K562 (cell line): Measurements from ENCODE around the gene OCIAD1. TPM values are rescaled to one million over a fixed set of nuclear protein-coding genes. Genes with fewer than 3 reads are reported as not detected.

Experiments used
- ARNT ChIP-seq, 2 experiments: fragments of 450-650 bp; IDR thresholded peaks; 2 replicates each; pipeline ENCODE4 v1.6.1; 2016; ENCODE audit warnings: mild to moderate bottlenecking in 1 of 2
- CBFA2T2 ChIP-seq: fragments of 450-650 bp; conservative IDR thresholded peaks from 2 replicates; pipeline ENCODE4 v1.6.1; 2017; ENCODE audit warnings: mild to moderate bottlenecking
- GATA2 ChIP-seq: sonication (generic); formaldehyde crosslinking; IDR thresholded peaks from 2 replicates; pipeline ENCODE4 v1.4.0; 2020; ENCODE audit warnings: mild to moderate bottlenecking, missing genetic modification reagents
- GTF2B ChIP-seq: IDR thresholded peaks from 2 replicates; pipeline ENCODE4 v1.6.1; 2011; ENCODE audit not compliant: insufficient read length; ENCODE audit errors: extremely low read depth
- HEY1 ChIP-seq: fragments of 250-450 bp; sonication (Bioruptor Pico); IDR thresholded peaks from 2 replicates; pipeline ENCODE4 v1.5.0; 2020; ENCODE audit warnings: mild to moderate bottlenecking, moderate library complexity, borderline replicate concordance
- HMGXB4 ChIP-seq: sonication (generic); formaldehyde crosslinking; IDR thresholded peaks from 2 replicates; pipeline ENCODE4 v1.8.1; 2023; ENCODE audit warnings: mild to moderate bottlenecking, missing genetic modification reagents
- MBD2 ChIP-seq: sonication (generic); IDR thresholded peaks from 2 replicates; pipeline ENCODE4 v1.6.1; 2016; ENCODE audit warnings: low read depth, borderline replicate concordance
- NONO ChIP-seq, 2 experiments: fragments of 200-400 bp in 1 of 2; fragments of 450-650 bp in 1 of 2; formaldehyde crosslinking in 1 of 2; IDR thresholded peaks; 2 replicates each; pipeline ENCODE4 v1.6.1; 2017; ENCODE audit warnings: low read depth in 2 of 2, mild to moderate bottlenecking in 2 of 2, moderate library complexity in 2 of 2, low read length in 1 of 2
- NR2F6 ChIP-seq: fragments of 450-650 bp; formaldehyde crosslinking; IDR thresholded peaks from 2 replicates; pipeline ENCODE4 v1.4.0; 2020; ENCODE audit warnings: mild to moderate bottlenecking
- PML ChIP-seq: IDR thresholded peaks from 2 replicates; pipeline ENCODE4 v1.6.1; 2012; ENCODE audit warnings: low read length, inconsistent platforms
- POLR3G ChIP-seq: IDR thresholded peaks from 2 replicates; pipeline ENCODE4 v1.6.1; 2011; ENCODE audit not compliant: insufficient read length, insufficient replicate concordance; ENCODE audit errors: extremely low read depth
- RREB1 ChIP-seq: fragments of 250-450 bp; sonication (Bioruptor Pico); IDR thresholded peaks from 2 replicates; pipeline ENCODE4 v1.4.0; 2020
- STAT5A ChIP-seq: IDR thresholded peaks from 2 replicates; pipeline ENCODE4 v1.6.1; 2012; ENCODE audit warnings: low read length, inconsistent platforms, borderline replicate concordance
- TRIM28 ChIP-seq: fragments of 450-650 bp; IDR thresholded peaks from 2 replicates; pipeline ENCODE4 v1.6.1; 2017
- ZBTB8A ChIP-seq: fragments of 450-650 bp; IDR thresholded peaks from 2 replicates; pipeline ENCODE4 v1.6.1; 2018; ENCODE audit warnings: mild to moderate bottlenecking, moderate library complexity; ENCODE audit not compliant: partially characterized antibody
- polyA plus RNA-seq, 8 experiments: library from polyadenylated mRNA; depleted of rRNA in 4 of 8; stranded (reverse) in 5 of 8; unstranded in 3 of 8; fragments of >200 nt; fragmentation: Nextera tagmentation in 2 of 8; fragmentation: Illumina TruSeq in 1 of 8; extraction: Ambion mirVana in 2 of 8; extraction: Trizol in 1 of 8; gene quantifications; 2 replicates each; pipeline versions ENCODE4 v1.2.1 to v1.2.3, GENCODE V29; 2011 to 2014; ENCODE audit warnings: inconsistent platforms in 1 of 8, missing spikeins in 1 of 8
- total RNA-seq, 7 experiments: library from RNA; depleted of rRNA in 6 of 7; stranded (reverse); fragments of >200 nt in 6 of 7; fragmentation: Illumina TruSeq in 2 of 7; extraction: Trizol in 2 of 7; gene quantifications; 2 replicates each; pipeline versions ENCODE4 v1.2.1 to v1.2.3, GENCODE V29; 2011 to 2021; ENCODE audit warnings: low replicate concordance in 1 of 7

The OCIAD1 gene
- total and polyA plus RNA-seq, 9 of the 15 experiments (the other 6 are each of a cell fraction or from before 2014, with no cell fraction given): 99.0 to 358 (median 196) TPM

GRCh38 chr4:48830706-48831531 lies at the start of gene OCIAD1 (continued):
- peak; percentile 57; the same call in 1 of the 2 replicates for TF ChIP-seq HMGXB4 (CRISPR knock-in tag)
- TF ChIP-seq ZBTB8A: no peak
- no peak for TF ChIP-seq RREB1 (CRISPR knock-in tag)
- no peak for TF ChIP-seq GTF2B
- no peak for TF ChIP-seq TRIM28
- no peak for TF ChIP-seq NR2F6 (CRISPR knock-in tag)
- TF ChIP-seq STAT5A: no peak
- no peak for TF ChIP-seq GATA2
- peak; percentile 75 for TF ChIP-seq PML
- peak; percentile 23 to 37; a peak in 1 of 4 replicates for TF ChIP-seq ARNT (IDR thresholded peaks at IDR 0.05)
- no peak for TF ChIP-seq CBFA2T2
- TF ChIP-seq POLR3G: no peak
- no peak for TF ChIP-seq NONO (IDR thresholded peaks at IDR 0.05; ENCODE audit: low read depth in 2 of 2, low read length in 1 of 2)
- no peak for TF ChIP-seq HEY1
- peak; percentile 67; the same call in 1 of the 2 replicates for TF ChIP-seq MBD2
